GM12891 (cell line): ENCODE results near the gene SERPINE2.

ENCODE experiments used
- DNase-seq: peaks from one replicate; pipeline ENCODE4 v3.0.0; 2011; ENCODE audit warnings: low spot score; ENCODE audit not compliant: insufficient read length
- FAIRE-seq: peaks from 2 replicates; lab custom pipeline; 2011; peaks lifted over from hg19 to GRCh38; lab: Jason Lieb, UNC
- PAX5 ChIP-seq: IDR thresholded peaks from 2 replicates; pipeline ENCODE4 v1.6.1; 2011; ENCODE audit warnings: low read length, moderate library complexity, mild to moderate bottlenecking; ENCODE audit not compliant: insufficient read depth, severe bottlenecking
- POLR2A ChIP-seq: IDR thresholded peaks from 2 replicates; pipeline ENCODE4 v1.6.1; 2011; ENCODE audit warnings: low read depth, low read length, control low read depth
- POLR2AphosphoS5 ChIP-seq: IDR thresholded peaks from 2 replicates; pipeline ENCODE4 v1.6.1; 2011; ENCODE audit warnings: low read depth, low read length, control low read depth
- POU2F2 ChIP-seq: IDR thresholded peaks from 2 replicates; pipeline ENCODE4 v1.6.1; 2011; ENCODE audit warnings: low read depth, mild to moderate bottlenecking, control low read depth, low read length, moderate library complexity
- SPI1 ChIP-seq: IDR thresholded peaks from 2 replicates; pipeline ENCODE4 v1.6.1; 2011; ENCODE audit warnings: low read depth, low read length, control low read depth
- TAF1 ChIP-seq: IDR thresholded peaks from 2 replicates; pipeline ENCODE4 v1.6.1; 2011; ENCODE audit warnings: low read depth, low read length, control low read depth

SERPINE2 gene

DNA sequence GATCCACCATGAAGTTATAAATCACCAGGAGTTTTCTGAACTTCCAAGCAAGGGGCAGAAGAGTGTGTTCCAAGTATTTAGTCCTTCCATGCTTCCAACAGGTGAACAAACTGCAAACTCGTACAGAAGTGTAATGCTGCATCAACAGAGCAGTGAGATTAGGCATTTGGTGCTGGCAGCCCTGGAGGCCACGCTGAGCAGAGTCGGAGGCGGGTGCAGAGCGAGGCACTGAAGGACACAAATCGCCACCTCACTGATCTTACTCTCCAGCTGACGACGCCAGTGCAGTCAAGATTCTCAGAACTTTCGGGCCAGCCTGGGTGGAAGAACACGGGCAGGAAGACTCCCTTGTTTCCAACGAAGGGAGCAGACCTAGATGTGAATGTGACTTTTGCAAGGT is 39.2 kb downstream of the SERPINE2 start:
- FAIRE-seq (no peak), DNase-seq (no peak)
- TF ChIP-seq TAF1 (no peak), POLR2AphosphoS5 (no peak), POLR2A (no peak), POU2F2 (no peak)

DNA sequence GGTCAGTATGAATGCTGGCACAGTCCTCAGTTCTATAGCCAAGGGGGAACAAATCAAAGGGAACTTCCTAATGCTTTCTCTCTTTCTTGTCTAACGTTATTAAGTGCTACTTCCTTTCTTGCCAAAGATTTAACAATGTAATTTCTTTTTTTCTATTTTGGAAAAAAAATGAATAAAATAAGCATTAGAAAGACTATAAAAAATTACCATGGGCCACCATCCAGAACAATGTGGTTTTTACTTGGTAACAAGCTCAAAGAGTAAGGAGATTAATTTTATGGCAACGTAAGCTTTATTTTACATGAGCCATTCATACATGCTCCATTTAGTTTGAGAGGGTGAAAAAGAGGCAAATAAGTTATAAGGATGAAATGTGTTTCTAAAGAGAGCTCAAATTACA is 40.1 kb downstream of the SERPINE2 start:
- DNase-seq (no peak), FAIRE-seq (no peak)
- no peak for TF ChIP-seq SPI1
- no peak for TF ChIP-seq POLR2AphosphoS5

DNA sequence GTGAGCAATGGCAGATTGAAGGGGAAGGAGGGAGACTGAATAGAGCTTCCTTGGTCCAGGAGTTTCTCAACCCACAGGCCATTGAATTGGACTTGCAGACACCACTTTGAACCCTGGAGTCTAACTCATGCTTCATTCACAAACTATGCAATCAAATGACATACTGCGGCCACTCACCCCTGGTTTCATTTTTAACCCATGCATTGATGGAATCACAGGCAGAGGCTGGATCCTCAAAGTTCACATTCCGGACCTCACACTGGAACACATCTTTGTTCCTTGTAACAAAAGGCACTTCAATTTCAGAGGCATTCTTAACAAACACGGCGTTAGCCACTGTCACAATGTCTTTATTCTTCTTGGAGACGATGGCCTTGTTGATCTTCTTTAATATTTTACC is 41.1 kb downstream of the SERPINE2 start:
- no peak for DNase-seq
- no peak for FAIRE-seq
- TF ChIP-seq POU2F2: no peak
- no peak for TF ChIP-seq PAX5
- no peak for TF ChIP-seq SPI1
- TF ChIP-seq POLR2A: no peak
- no peak for TF ChIP-seq TAF1
- TF ChIP-seq POLR2AphosphoS5: no peak

DNA sequence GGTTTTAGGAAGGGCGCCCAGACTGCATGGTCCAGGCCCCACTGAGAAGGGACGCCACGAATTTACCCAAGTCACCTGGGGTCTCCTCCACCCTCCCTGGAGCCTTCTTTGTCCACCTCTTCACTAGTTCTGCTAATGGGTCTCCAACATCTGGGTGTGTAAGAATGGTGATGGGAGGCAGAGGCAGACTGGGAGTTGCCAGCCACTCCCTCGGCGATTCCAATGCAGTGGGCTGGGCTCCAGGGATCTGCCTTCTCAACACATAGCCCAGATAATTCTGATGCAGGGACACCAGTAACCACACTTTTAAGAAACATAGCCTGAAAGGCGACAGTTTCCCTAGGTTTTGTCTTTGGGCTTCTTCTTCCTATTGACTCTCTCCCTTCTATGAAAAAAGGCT is 42.7 kb downstream of the SERPINE2 start:
- TF ChIP-seq PAX5 (no peak), POU2F2 (no peak), TAF1 (no peak), POLR2AphosphoS5 (no peak), POLR2A (no peak), SPI1 (no peak)
- DNase-seq (no peak), FAIRE-seq (no peak)

DNA sequence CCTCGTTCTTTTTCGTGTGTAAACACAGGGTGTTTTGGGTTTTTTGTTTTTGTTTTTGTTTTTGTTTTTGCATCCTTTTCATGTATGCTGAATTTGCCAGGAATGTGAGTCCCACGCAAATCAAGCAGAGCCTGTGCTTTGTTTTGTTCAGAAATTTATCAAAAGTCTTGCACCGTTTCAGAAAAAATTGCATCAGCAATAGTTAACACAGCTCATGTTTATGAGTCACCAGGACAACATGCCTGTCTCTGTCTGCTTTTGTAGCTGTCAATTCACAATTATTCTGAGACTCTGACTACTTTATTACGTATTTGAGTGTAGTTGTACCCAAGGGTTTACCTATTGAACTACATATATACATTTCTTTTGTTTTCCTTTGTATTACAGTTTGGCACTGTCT is 43.5 kb downstream of the SERPINE2 start:
- TF ChIP-seq POLR2A: no peak
- TF ChIP-seq PAX5: no peak
- TF ChIP-seq SPI1: no peak
- no peak for TF ChIP-seq POU2F2
- TF ChIP-seq TAF1: no peak
- TF ChIP-seq POLR2AphosphoS5: no peak
- no peak for FAIRE-seq
- no peak for DNase-seq

DNA sequence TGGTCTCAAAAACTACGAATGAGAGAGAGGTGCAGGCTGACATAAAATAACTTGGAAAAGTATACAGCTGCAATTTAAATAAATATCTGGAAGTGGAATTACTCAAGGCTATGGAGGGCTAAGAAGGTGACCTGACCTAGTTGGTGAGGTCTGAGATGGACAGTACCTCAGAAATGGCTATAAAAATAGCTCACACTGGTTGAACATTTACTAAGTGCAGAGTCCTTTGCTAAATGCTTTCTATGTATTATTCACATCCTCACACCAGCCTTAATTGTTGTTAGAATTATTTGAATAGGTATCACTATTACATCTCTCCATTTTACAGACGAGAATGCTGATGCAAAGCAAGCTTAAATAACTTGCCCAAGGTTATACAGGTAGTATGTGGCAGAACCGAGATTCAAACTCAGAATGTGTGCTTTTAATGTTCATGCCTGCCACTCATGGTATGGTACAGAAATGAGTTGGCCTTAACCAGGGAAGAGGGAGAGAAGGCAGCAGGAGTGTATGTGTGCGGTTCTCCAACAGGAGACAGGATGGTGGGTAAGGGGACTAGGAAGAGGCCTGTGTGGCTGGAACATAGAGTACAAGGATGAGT is 44.4 kb downstream of the SERPINE2 start:
- DNase-seq (no peak), FAIRE-seq (peak; percentile 60)
- TF ChIP-seq POLR2A: no peak
- TF ChIP-seq POLR2AphosphoS5: no peak
- no peak for TF ChIP-seq POU2F2
- no peak for TF ChIP-seq SPI1
- no peak for TF ChIP-seq PAX5
- TF ChIP-seq TAF1: no peak

DNA sequence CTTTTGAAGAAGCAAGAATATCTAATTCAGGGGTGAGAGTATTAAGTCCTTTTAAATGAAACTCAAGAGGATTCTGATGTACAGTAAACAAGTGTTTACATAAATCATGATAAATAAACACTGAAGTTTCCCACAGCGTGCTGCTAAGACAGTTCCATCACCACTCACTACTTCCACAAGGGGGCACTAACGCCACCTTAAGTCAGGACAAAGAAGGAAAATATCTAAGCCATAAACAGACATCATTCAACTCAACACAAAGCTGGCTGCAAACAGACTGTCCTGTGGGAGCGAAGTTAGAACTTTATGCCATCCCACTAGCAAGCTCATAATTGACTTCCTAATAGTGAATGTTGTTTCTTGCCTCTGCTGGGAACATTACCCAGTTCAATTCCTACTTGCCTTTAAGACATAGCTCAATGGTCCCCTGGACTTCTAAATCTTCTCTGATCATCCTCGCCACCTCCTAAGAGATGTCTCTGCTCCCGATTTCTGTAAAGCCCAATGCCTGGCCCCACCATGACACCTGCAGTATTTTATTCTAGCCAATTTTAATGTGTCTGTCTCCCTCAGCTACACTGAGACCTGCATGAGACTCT is 45.4 kb downstream of the SERPINE2 start:
- TF ChIP-seq SPI1 (no peak), PAX5 (no peak), TAF1 (no peak), POLR2A (no peak), POLR2AphosphoS5 (no peak), POU2F2 (no peak)
- DNase-seq: peak; percentile 45

DNA sequence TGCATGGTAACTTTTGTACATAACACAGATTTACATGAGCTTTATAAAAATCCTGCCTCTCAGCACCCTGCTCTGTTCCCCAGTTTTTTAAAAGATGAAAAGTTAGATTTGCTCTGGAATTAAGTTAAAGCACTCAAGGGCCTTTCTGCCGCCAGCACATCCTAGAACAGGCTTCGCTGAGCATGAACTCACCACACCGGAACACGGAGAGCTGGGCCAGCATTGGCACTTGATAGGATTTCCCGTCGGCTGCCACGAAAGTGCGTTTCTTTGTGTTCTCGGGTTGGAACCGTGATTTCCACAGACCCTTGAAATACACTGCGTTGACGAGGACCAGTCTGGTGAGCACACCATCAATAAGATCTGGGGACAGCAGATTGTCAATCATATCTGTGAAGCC is 47.5 kb downstream of the SERPINE2 start:
- DNase-seq: no peak
- FAIRE-seq: no peak
- TF ChIP-seq PAX5 (no peak), SPI1 (no peak), TAF1 (no peak), POLR2A (no peak), POU2F2 (no peak), POLR2AphosphoS5 (no peak)

More for the DNA sequence above, 45.4 kb downstream of the SERPINE2 start:
- peak; percentile 93 for FAIRE-seq

DNA sequence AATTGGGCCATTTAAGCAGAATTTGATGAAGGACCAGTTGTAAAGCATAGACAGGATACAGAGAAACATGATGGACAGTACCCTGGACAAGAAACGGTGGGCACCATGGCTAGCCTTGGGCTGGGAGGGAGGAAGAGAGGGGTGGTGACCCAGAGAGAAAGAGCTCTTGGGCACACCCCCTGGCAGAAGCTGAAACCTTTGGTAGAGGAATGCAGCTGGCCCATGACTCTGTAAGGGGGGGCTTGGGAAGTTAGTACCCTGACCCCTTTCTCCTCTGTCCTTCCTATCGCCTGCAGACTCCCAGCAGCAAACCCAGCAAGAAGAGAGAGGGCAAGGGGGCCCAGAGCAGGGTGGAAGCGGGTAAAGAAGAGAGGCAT is 49.2 kb downstream of the SERPINE2 start:
- TF ChIP-seq POLR2A: no peak
- TF ChIP-seq PAX5: no peak
- TF ChIP-seq POLR2AphosphoS5: no peak
- no peak for TF ChIP-seq SPI1
- no peak for TF ChIP-seq POU2F2
- TF ChIP-seq TAF1: no peak
- FAIRE-seq (no peak), DNase-seq (no peak)

DNA sequence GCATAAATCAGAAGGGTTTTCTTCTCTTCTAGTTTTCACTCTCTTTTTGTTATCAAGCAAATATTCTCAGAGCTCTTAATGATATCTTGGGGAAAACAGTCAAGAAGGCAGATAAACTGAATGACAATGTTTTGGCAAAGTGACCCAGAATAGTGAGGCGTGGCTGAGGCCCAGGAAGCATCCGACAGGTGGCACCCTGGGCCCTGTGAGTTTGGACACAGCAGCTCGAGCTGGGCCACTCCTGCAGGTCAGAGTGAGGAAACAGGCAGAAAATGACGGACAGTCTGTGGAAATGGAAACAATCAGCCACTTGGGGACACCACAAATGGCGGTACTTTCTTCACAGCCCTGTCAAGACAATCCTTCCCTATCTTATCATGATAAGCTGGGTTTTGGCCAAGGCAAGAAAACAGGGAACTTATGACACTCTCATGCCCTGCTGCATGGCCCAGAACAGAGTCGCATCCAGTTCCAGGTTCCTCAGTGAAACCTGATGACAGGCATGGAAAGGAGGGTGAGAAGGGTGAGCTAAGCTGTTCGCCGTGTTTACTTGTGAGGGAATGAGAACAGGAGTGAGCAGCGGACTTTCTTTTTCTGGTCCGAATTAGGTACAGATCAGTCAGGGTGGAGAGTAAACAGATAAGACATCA is 49.8 kb downstream of the SERPINE2 start:
- no peak for FAIRE-seq
- TF ChIP-seq TAF1 (no peak), POLR2AphosphoS5 (no peak), SPI1 (no peak), POLR2A (no peak), PAX5 (no peak), POU2F2 (no peak)
- no peak for DNase-seq

DNA sequence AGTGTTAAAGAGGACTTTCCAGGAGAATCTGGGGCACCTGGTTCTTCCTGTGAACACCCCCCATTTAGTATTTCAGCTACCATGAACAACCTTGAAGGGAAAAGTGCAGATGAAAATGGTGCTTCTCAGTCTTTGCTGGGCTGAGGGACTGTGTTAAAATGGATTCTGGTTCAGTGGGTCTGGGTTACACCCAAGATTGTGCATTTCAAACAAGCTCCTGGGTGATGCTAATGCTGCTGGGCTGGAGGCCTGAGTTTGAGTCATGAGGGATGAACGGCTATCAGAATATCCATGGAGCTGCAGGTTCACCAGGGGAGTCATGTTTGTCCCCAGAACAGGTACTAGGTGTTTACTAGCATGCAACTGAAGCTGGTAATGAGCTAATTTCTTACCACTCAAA is 57.8 kb downstream of the SERPINE2 start:
- TF ChIP-seq SPI1 (no peak), PAX5 (no peak), POU2F2 (no peak), POLR2A (no peak)
- DNase-seq (no peak), FAIRE-seq (no peak)
